B cell (primary cell): ENCODE measurements around the gene CD74.

Experiments used
- CTCF ChIP-seq: fragments of 200-600 bp; IDR thresholded peaks from one replicate; pipeline ENCODE4 v1.8.0; 2022; ENCODE audit warnings: antibody characterized with exemption, mild to moderate bottlenecking
- EZH2 ChIP-seq: IDR thresholded peaks from 2 replicates; pipeline ENCODE4 v1.6.1; 2012; ENCODE audit warnings: borderline replicate concordance, low read depth, mild to moderate bottlenecking, moderate library complexity, low read length; ENCODE audit not compliant: insufficient read depth, poor library complexity, severe bottlenecking

GRCh38 chr5:150428106-150428876 lies 15.6 kb upstream of the CD74 start:
- TF ChIP-seq CTCF (no peak), EZH2 (no peak)
